Activated CD8-positive, alpha-beta memory T cell treated with anti-CD3 and anti-CD28 coated beads, Interleukin-2, amount 50 U/mL, for 24 hours (primary cell): ENCODE measurements around the gene CADM1.

Experiments
- DNase-seq: peaks from one replicate; pipeline ENCODE4 v3.0.0-alpha.2; 2020; ENCODE audit errors: extremely low read depth

CADM1 gene

GRCh38 chr11:115207916-115208315, 296.3 kb downstream of the CADM1 start:
- no peak for DNase-seq

- DNase-seq: no peak
Measured at GRCh38 chr11:115207166-115207591, 297.0 kb downstream of the CADM1 start.

GRCh38 chr11:115206365-115207022, 297.7 kb downstream of the CADM1 start:
- no peak for DNase-seq

- DNase-seq: no peak
Measured at GRCh38 chr11:115202900-115203552, 301.2 kb downstream of the CADM1 start.

- DNase-seq: no peak
Measured at GRCh38 chr11:115202074-115202473, 302.1 kb downstream of the CADM1 start.

- no peak for DNase-seq
Measured at GRCh38 chr11:115201111-115201792, 303.0 kb downstream of the CADM1 start.

- no peak for DNase-seq
Measured at GRCh38 chr11:115199481-115200069, 304.6 kb downstream of the CADM1 start.

- DNase-seq: no peak
Measured at GRCh38 chr11:115198321-115198741, 305.9 kb downstream of the CADM1 start.

GRCh38 chr11:115197433-115197832, 306.8 kb downstream of the CADM1 start:
- DNase-seq: no peak

- no peak for DNase-seq
Measured at GRCh38 chr11:115197031-115197430, 307.2 kb downstream of the CADM1 start.

- DNase-seq: no peak
Measured at GRCh38 chr11:115194802-115195110, 309.5 kb downstream of the CADM1 start.

GRCh38 chr11:115193914-115194801, 310.1 kb downstream of the CADM1 start:
- no peak for DNase-seq

GRCh38 chr11:115191761-115192160, 312.5 kb downstream of the CADM1 start:
- DNase-seq: no peak

- DNase-seq: no peak
Measured at GRCh38 chr11:115190196-115190595, 314.0 kb downstream of the CADM1 start.

GRCh38 chr11:115188898-115189278, 315.3 kb downstream of the CADM1 start:
- no peak for DNase-seq

- DNase-seq: no peak
Measured at GRCh38 chr11:115188188-115188897, 315.9 kb downstream of the CADM1 start.

- no peak for DNase-seq
Measured at GRCh38 chr11:115185931-115186330, 318.3 kb downstream of the CADM1 start.

- no peak for DNase-seq
Measured at GRCh38 chr11:115185507-115185906, 318.7 kb downstream of the CADM1 start.

- no peak for DNase-seq
Measured at GRCh38 chr11:115184901-115185300, 319.3 kb downstream of the CADM1 start.

- DNase-seq: no peak
Measured at GRCh38 chr11:115183830-115184229, 320.4 kb downstream of the CADM1 start.

GRCh38 chr11:115183136-115183535, 321.1 kb downstream of the CADM1 start:
- DNase-seq: no peak
